K562 (cell line): ENCODE results near the gene AANAT. TPM values are rescaled to one million over a fixed set of nuclear protein-coding genes. Genes with fewer than 3 reads are reported as not detected.

Experiments
- ATAC-seq: fragments of 200-7000 bp; cut with Tn5 transposase; 3 replicates; pipeline ENCODE4 v1.9.1; 2020; ENCODE audit warnings: moderate library complexity
- BruUV-seq: library from RNA; stranded (reverse); fragments of 400-500 nt; replicated peaks from 2 replicates; lab custom pipeline; 2021; lab: Mats Ljungman, UMichigan
- CTCF ChIA-PET: fragments of 300-600 bp; formaldehyde crosslinking; extraction: SDS; loops from one replicate; lab custom pipeline; 2021; ENCODE audit warnings: low intra/inter-chr PET ratio; lab: Yijun Ruan, JAX
- POLR2A ChIA-PET: fragments of 300-600, 350-650 bp; sonication (Branson Sonifier 250); formaldehyde crosslinking; extraction: SDS; loops from one replicate; lab custom pipeline; 2021; ENCODE audit warnings: antibody characterized with exemption, inconsistent platforms; lab: Yijun Ruan, JAX
- DNase-seq, 4 experiments: peaks; one replicate each; pipeline versions ENCODE4 v3.0.0 to v3.0.0-alpha.2; 2011 to 2018; ENCODE audit warnings: low spot score in 3 of 4, mixed read lengths in 3 of 4; ENCODE audit errors: extremely low read depth in 1 of 4
- FAIRE-seq: peaks from 2 replicates; lab custom pipeline; 2011; peaks lifted over from hg19 to GRCh38; lab: Jason Lieb, UNC
- H2AFZ ChIP-seq: 2 replicates; pipeline ENCODE4 v1.6.0; 2011; ENCODE audit warnings: low read depth, low read length, control low read depth, inconsistent platforms
- H3K27ac ChIP-seq: fragments of 200-600 bp; 3 replicates; pipeline ENCODE4 v1.8.0; 2011; ENCODE audit warnings: low read depth, mild to moderate bottlenecking, control low read depth, inconsistent platforms, low read length, moderate library complexity, mixed read lengths; ENCODE audit errors: extremely low read depth
- H3K27me3 ChIP-seq, 2 experiments: fragments of 300-600 bp in 1 of 2; 2 replicates in 1 of 2; 3 replicates in 1 of 2; pipeline versions ENCODE4 v1.6.0 to v1.8.0; 2011; ENCODE audit warnings: inconsistent platforms in 2 of 2, low read length in 2 of 2, mild to moderate bottlenecking in 1 of 2, mixed read lengths in 1 of 2, moderate library complexity in 1 of 2; ENCODE audit not compliant: control insufficient read depth in 2 of 2, insufficient read depth in 2 of 2
- H3K36me3 ChIP-seq: fragments of 300-600 bp; 3 replicates; pipeline ENCODE4 v1.8.0; 2011; ENCODE audit warnings: mild to moderate bottlenecking, low read length, inconsistent platforms; ENCODE audit not compliant: control insufficient read depth, insufficient read depth
- H3K4me1 ChIP-seq, 2 experiments: fragments of 200-600 bp in 1 of 2; replicated peaks in 1 of 2; 2 replicates in 1 of 2; 3 replicates in 1 of 2; pipeline versions ENCODE4 v1.5.1 to v1.8.0; 2011; ENCODE audit warnings: inconsistent platforms in 2 of 2, low read length in 2 of 2, mild to moderate bottlenecking in 1 of 2, mixed read lengths in 1 of 2, moderate library complexity in 1 of 2; ENCODE audit not compliant: control insufficient read depth in 2 of 2, insufficient read depth in 2 of 2
- H3K4me2 ChIP-seq: 2 replicates; pipeline ENCODE4 v1.6.1; 2011; ENCODE audit warnings: low read length, control low read depth, inconsistent platforms, mixed read lengths; ENCODE audit not compliant: insufficient read depth
- H3K4me3 ChIP-seq: fragments of 200-600 bp; sonication (generic), shearing (Covaris generic); 2 replicates; pipeline ENCODE4 v1.5.1; 2016; ENCODE audit warnings: control low read depth, inconsistent platforms
- H3K79me2 ChIP-seq: fragments of 200-600 bp; 3 replicates; pipeline ENCODE4 v1.8.0; 2011; ENCODE audit warnings: low read length, inconsistent platforms; ENCODE audit not compliant: control insufficient read depth, insufficient read depth
- H3K9ac ChIP-seq, 2 experiments: 2 replicates each; pipeline versions ENCODE4 v1.6.0 to v1.6.1; 2011; ENCODE audit warnings: low read depth in 2 of 2, low read length in 2 of 2, control low read depth in 1 of 2, inconsistent platforms in 1 of 2, mild to moderate bottlenecking in 1 of 2, mixed read lengths in 1 of 2; ENCODE audit not compliant: insufficient read depth in 1 of 2
- H3K9me1 ChIP-seq: one replicate; pipeline ENCODE4 v1.6.0; 2011; ENCODE audit warnings: inconsistent platforms, mild to moderate bottlenecking, low read length, moderate library complexity; ENCODE audit not compliant: control insufficient read depth, insufficient read depth
- H3K9me3 ChIP-seq: replicated peaks from 2 replicates; pipeline ENCODE4 v1.5.1; 2011; ENCODE audit warnings: low read depth, low read length, inconsistent platforms; ENCODE audit not compliant: control insufficient read depth, insufficient read depth
- H4K20me1 ChIP-seq: replicated peaks from 2 replicates; pipeline ENCODE4 v1.6.1; 2011; ENCODE audit warnings: low read length, inconsistent platforms, mixed read lengths; ENCODE audit not compliant: control insufficient read depth, insufficient read depth
- BCL6 ChIP-seq: fragments of 250-450 bp; sonication (Bioruptor Pico); IDR thresholded peaks from 2 replicates; pipeline ENCODE4 v1.4.0; 2020
- CHD2 ChIP-seq: IDR thresholded peaks from 2 replicates; pipeline ENCODE4 v1.6.1; 2011; ENCODE audit warnings: low read depth, low read length
- E4F1 ChIP-seq: fragments of 250-450 bp; sonication (Bioruptor Pico); IDR thresholded peaks from 2 replicates; pipeline ENCODE4 v1.5.0; 2021; ENCODE audit warnings: mild to moderate bottlenecking, borderline replicate concordance
- ELF4 ChIP-seq: fragments of 450-650 bp; formaldehyde crosslinking; IDR thresholded peaks from 2 replicates; pipeline ENCODE4 v1.4.0; 2022; ENCODE audit warnings: missing genetic modification characterization
- KLF10 ChIP-seq: fragments of 250-450 bp; sonication (Bioruptor Pico); IDR thresholded peaks from 2 replicates; pipeline ENCODE4 v1.6.1; 2021; ENCODE audit warnings: matching md5 sums
- NFIC ChIP-seq: fragments of 450-650 bp; IDR thresholded peaks from 2 replicates; pipeline ENCODE4 v1.6.1; 2017; ENCODE audit warnings: mild to moderate bottlenecking, inconsistent platforms
- VEZF1 ChIP-seq: fragments of 200-800 bp; sonication (Bioruptor generic); IDR thresholded peaks from 2 replicates; pipeline ENCODE4 v1.6.1; 2017; ENCODE audit warnings: missing genetic modification characterization, missing compliant biosample characterization
- ZNF3 ChIP-seq: fragments of 250-450 bp; sonication (Bioruptor Pico); IDR thresholded peaks from 2 replicates; pipeline ENCODE4 v1.5.0; 2021; ENCODE audit warnings: mild to moderate bottlenecking, moderate library complexity
- ZNF764 ChIP-seq: fragments of 250-450 bp; sonication (Bioruptor Pico); IDR thresholded peaks from 2 replicates; pipeline ENCODE4 v1.4.0; 2020; ENCODE audit warnings: low read depth, mild to moderate bottlenecking, moderate library complexity
- WGBS: fragments of 100-300 bp; shearing (Covaris generic); methylation state at CpG from one replicate; pipeline ENCODE4 v1.1.6; 2016; ENCODE audit warnings: low coverage, mixed read lengths; ENCODE audit not compliant: insufficient coverage; ENCODE audit errors: missing lambda C conversion rate; 5-methylcytosine and 5-hydroxymethylcytosine counted together
- in situ Hi-C: fragments of 300-500 bp; cut with MboI; formaldehyde crosslinking; loops from 4 replicates; pipeline ENCODE4 v1.15.0; 2018; ENCODE audit warnings: inconsistent platforms, mixed read lengths
- intact Hi-C: fragments of 100-400 bp; cut with micrococcal nuclease; formaldehyde crosslinking; loops from 2 replicates; pipeline ENCODE4 v1.14.2; 2022
- polyA plus RNA-seq, 8 experiments: library from polyadenylated mRNA; depleted of rRNA in 4 of 8; stranded (reverse) in 5 of 8; unstranded in 3 of 8; fragments of >200 nt; fragmentation: Nextera tagmentation in 2 of 8; fragmentation: Illumina TruSeq in 1 of 8; extraction: Ambion mirVana in 2 of 8; extraction: Trizol in 1 of 8; gene quantifications; 2 replicates each; pipeline versions ENCODE4 v1.2.1 to v1.2.3, GENCODE V29; 2011 to 2014; ENCODE audit warnings: inconsistent platforms in 1 of 8, missing spikeins in 1 of 8
- total RNA-seq, 7 experiments: library from RNA; depleted of rRNA in 6 of 7; stranded (reverse); fragments of >200 nt in 6 of 7; fragmentation: Illumina TruSeq in 2 of 7; extraction: Trizol in 2 of 7; gene quantifications; 2 replicates each; pipeline versions ENCODE4 v1.2.1 to v1.2.3, GENCODE V29; 2011 to 2021; ENCODE audit warnings: low replicate concordance in 1 of 7
- TF ChIP-seq, protein P1 (sequence below): fragments of 450-650 bp; IDR thresholded peaks from 2 replicates; pipeline ENCODE4 v1.6.1; 2016

The AANAT gene
- total and polyA plus RNA-seq, 9 of the 15 experiments (the other 6 are each of a cell fraction or from before 2014, with no cell fraction given), result not detected

GRCh38 chr17:76510831-76511244, 43.4 kb downstream of the AANAT start:
- no peaks in the 10 kb centered on the region for H3K36me3 ChIP-seq
- ATAC-seq (peak; percentile 49), DNase-seq (peak in 3 of 4 experiments; percentile 42 to 50 (median 47)), FAIRE-seq (peak; percentile 77)
- no TSS peak for BruUV-seq
- peak overlapping the region in 1 of 2 experiments; percentile 9; a peak in 2 of 4 replicates for H3K9ac ChIP-seq
- H3K4me1 ChIP-seq, result peaks cover 19 to 21% of the 10 kb centered on the region in 2 experiments; a peak in 4 of 5 replicates
- in situ Hi-C loops (no loop called here), intact Hi-C loops (no loop called here)
- H3K4me3 ChIP-seq, result no peak overlapping the region
- no peaks in the 10 kb centered on the region for H3K79me2 ChIP-seq
- H2AFZ ChIP-seq, result peak overlapping the region; percentile 78
- TF ChIP-seq ZNF3 (CRISPR knock-in tag) (no peak), KLF10 (no peak), ELF4 (CRISPR knock-in tag) (no peak), VEZF1 (CRISPR knock-in tag) (no peak), E4F1 (CRISPR knock-in tag) (no peak), BCL6 (CRISPR knock-in tag) (no peak), CHD2 (peak; percentile 76), ZNF764 (CRISPR knock-in tag) (no peak), NFIC (peak; percentile 44; the same call in 1 of the 2 replicates)
- TF ChIP-seq, protein P1, sequence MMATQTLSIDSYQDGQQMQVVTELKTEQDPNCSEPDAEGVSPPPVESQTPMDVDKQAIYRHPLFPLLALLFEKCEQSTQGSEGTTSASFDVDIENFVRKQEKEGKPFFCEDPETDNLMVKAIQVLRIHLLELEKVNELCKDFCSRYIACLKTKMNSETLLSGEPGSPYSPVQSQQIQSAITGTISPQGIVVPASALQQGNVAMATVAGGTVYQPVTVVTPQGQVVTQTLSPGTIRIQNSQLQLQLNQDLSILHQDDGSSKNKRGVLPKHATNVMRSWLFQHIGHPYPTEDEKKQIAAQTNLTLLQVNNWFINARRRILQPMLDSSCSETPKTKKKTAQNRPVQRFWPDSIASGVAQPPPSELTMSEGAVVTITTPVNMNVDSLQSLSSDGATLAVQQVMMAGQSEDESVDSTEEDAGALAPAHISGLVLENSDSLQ, result 0 out of 2 replicates have a peak, but pooled peaks have one; percentile 17
- no peak overlapping the region for H3K27ac ChIP-seq
- CTCF ChIA-PET, result no interaction called here
- no peaks in the 10 kb centered on the region for H3K9me3 ChIP-seq
- 20% methylated on average over 9 of the region's 9 CpGs for WGBS
- peak overlapping the region; percentile 37; the same call in 1 of the 2 replicates for H3K4me2 ChIP-seq
- H3K27me3 ChIP-seq, result no peaks in the 10 kb centered on the region
- no peaks in the 10 kb centered on the region for H3K9me1 ChIP-seq
- POLR2A ChIA-PET, result interaction anchor here (0.6 to 1.7 kb wide), 6 partner anchors 17 to 423 kb away, joined by 3 to 4 read pairs (median 3); partner anchors contain the start of gene UBE2O
- H4K20me1 ChIP-seq, result no peaks in the 10 kb centered on the region
